Keratinocyte (primary cell): ENCODE results near the gene DHX57. TPM values are rescaled to one million over a fixed set of nuclear protein-coding genes. Genes with fewer than 3 reads are reported as not detected.

Experiments used
- DNase-seq: peaks from one replicate; pipeline ENCODE4 v3.0.0-alpha.2; 2011; ENCODE audit warnings: low read depth, missing footprints, low spot score
- FAIRE-seq: peaks from 2 replicates; lab custom pipeline; 2011; peaks lifted over from hg19 to GRCh38; lab: Jason Lieb, UNC
- H2AFZ ChIP-seq: 2 replicates; pipeline ENCODE4 v1.6.0; 2012; ENCODE audit warnings: low read length, control low read depth, inconsistent platforms; ENCODE audit not compliant: control insufficient read depth
- H3K27ac ChIP-seq: 2 replicates; pipeline ENCODE4 v1.5.1; 2011; ENCODE audit warnings: low read length; ENCODE audit not compliant: control insufficient read depth, insufficient read depth
- H3K27me3 ChIP-seq: 3 replicates; pipeline ENCODE4 v1.6.0; 2011; ENCODE audit warnings: low read length; ENCODE audit not compliant: control insufficient read depth, insufficient read depth; ENCODE audit errors: extremely low read depth
- H3K36me3 ChIP-seq, 2 experiments: 2 replicates in 1 of 2; 3 replicates in 1 of 2; pipeline ENCODE4 v1.5.1; 2011; ENCODE audit warnings: low read length in 2 of 2, mild to moderate bottlenecking in 1 of 2; ENCODE audit not compliant: control insufficient read depth in 2 of 2, insufficient read depth in 2 of 2; ENCODE audit errors: extremely low read depth in 1 of 2
- H3K4me1 ChIP-seq: 3 replicates; pipeline ENCODE4 v1.5.1; 2011; ENCODE audit warnings: low read length; ENCODE audit not compliant: control insufficient read depth, insufficient read depth; ENCODE audit errors: extremely low read depth
- H3K4me2 ChIP-seq: 3 replicates; pipeline ENCODE4 v1.6.0; 2011; ENCODE audit warnings: low read depth, low read length; ENCODE audit not compliant: control insufficient read depth, insufficient read depth; ENCODE audit errors: extremely low read depth
- H3K4me3 ChIP-seq, 3 experiments: fragments of 200-600 bp in 1 of 3; sonication (generic) in 1 of 3; 2 replicates in 2 of 3; 3 replicates in 1 of 3; pipeline ENCODE4 v1.5.1; 2011 to 2016; ENCODE audit warnings: low read length in 3 of 3, mild to moderate bottlenecking in 3 of 3, control low read depth in 2 of 3, inconsistent platforms in 1 of 3, low read depth in 1 of 3, mixed read lengths in 1 of 3, mixed run types in 1 of 3, moderate library complexity in 1 of 3; ENCODE audit not compliant: control insufficient read depth in 2 of 3, insufficient read depth in 2 of 3; ENCODE audit errors: extremely low read depth in 1 of 3
- H3K79me2 ChIP-seq: 2 replicates; pipeline ENCODE4 v1.6.0; 2012; ENCODE audit warnings: low read length; ENCODE audit not compliant: control insufficient read depth, insufficient read depth
- H3K9ac ChIP-seq: 3 replicates; pipeline ENCODE4 v1.6.0; 2011; ENCODE audit warnings: low read length; ENCODE audit not compliant: control insufficient read depth, insufficient read depth; ENCODE audit errors: extremely low read depth
- H3K9me1 ChIP-seq: 3 replicates; pipeline ENCODE4 v1.6.0; 2011; ENCODE audit warnings: low read length; ENCODE audit not compliant: control insufficient read depth, insufficient read depth; ENCODE audit errors: extremely low read depth
- H3K9me3 ChIP-seq: 2 replicates; pipeline ENCODE4 v1.5.1; 2012; ENCODE audit warnings: low read depth, low read length; ENCODE audit not compliant: control insufficient read depth
- H4K20me1 ChIP-seq: 3 replicates; pipeline ENCODE4 v1.6.0; 2011; ENCODE audit warnings: low read length; ENCODE audit not compliant: control insufficient read depth, insufficient read depth; ENCODE audit errors: extremely low read depth
- CTCF ChIP-seq, 3 experiments: IDR thresholded peaks in 1 of 3; conservative IDR thresholded peaks in 1 of 3; optimal IDR thresholded peaks in 1 of 3; 2 replicates in 2 of 3; 3 replicates in 1 of 3; pipeline versions ENCODE3 to v1.5.1; 2011; ENCODE audit warnings: low read length in 3 of 3, mild to moderate bottlenecking in 3 of 3, moderate library complexity in 2 of 3, control low read depth in 1 of 3, inconsistent platforms in 1 of 3; ENCODE audit not compliant: insufficient read depth in 2 of 3; ENCODE audit errors: extremely low read depth in 1 of 3
- EZH2 ChIP-seq: IDR thresholded peaks from one replicate; pipeline ENCODE4 v1.6.1; 2012; ENCODE audit warnings: inconsistent platforms, mild to moderate bottlenecking, low read length, moderate library complexity
- dilution Hi-C: fragments of 300-500 bp; cut with MboI; formaldehyde crosslinking; loops from one replicate; pipeline ENCODE4 v1.7.0; 2020; ENCODE audit warnings: low sequenced_read_pairs; ENCODE audit not compliant: extremely low pct_ligation_motif_present
- polyA plus RNA-seq, 5 experiments: library from polyadenylated mRNA; depleted of rRNA in 3 of 5; stranded (reverse) in 3 of 5; stranded (forward) in 1 of 5; unstranded in 1 of 5; fragments of >200 nt; gene quantifications; 1 replicate in 1 of 5; 2 replicates in 3 of 5; 3 replicates in 1 of 5; pipeline versions ENCODE4 v1.2.1 to v1.2.3, GENCODE V29; 2011 to 2012; ENCODE audit warnings: missing spikeins in 2 of 5, low read depth in 1 of 5, low replicate concordance in 1 of 5

Gene DHX57
- polyA plus RNA-seq, 1 donor (not counting 4 experiments of a cell fraction or from before 2014, with no cell fraction given): 19.0 TPM

GRCh38 chr2:38808677-38809076 is 67.1 kb downstream of the DHX57 start:
- no peaks in the 10 kb centered on the region for H3K4me1 ChIP-seq
- H3K4me2 ChIP-seq: no peak overlapping the region
- no peak overlapping the region for H3K9ac ChIP-seq
- no peaks in the 10 kb centered on the region for H3K9me3 ChIP-seq
- dilution Hi-C loops: no loop called here
- no peaks in the 10 kb centered on the region for H3K9me1 ChIP-seq
- H2AFZ ChIP-seq: no peak overlapping the region
- H3K79me2 ChIP-seq: no peaks in the 10 kb centered on the region
- FAIRE-seq (no peak), DNase-seq (no peak)
- no peak overlapping the region for H3K27ac ChIP-seq
- no peaks in the 10 kb centered on the region for H4K20me1 ChIP-seq
- TF ChIP-seq EZH2 (no peak), CTCF (optimal IDR thresholded peaks at IDR 0.05 in 1 of 3, IDR thresholded peaks at IDR 0.05 in 1 of 3, conservative IDR thresholded peaks at IDR 0.05 in 1 of 3; ENCODE audit: extremely low read depth in 1 of 3, insufficient read depth in 2 of 3, low read length in 3 of 3) (no peak)
- no peaks in the 10 kb centered on the region for H3K27me3 ChIP-seq
- peaks cover 0 to 11% of the 10 kb centered on the region in 2 experiments for H3K36me3 ChIP-seq
- no peak overlapping the region for H3K4me3 ChIP-seq

GRCh38 chr2:38806733-38807059 is 69.0 kb downstream of the DHX57 start:
- FAIRE-seq (no peak), DNase-seq (no peak)
- Histone ChIP-seq H3K4me1 (no peaks in the 10 kb centered on the region), H3K36me3 (peaks cover 3 to 13% of the 10 kb centered on the region in 2 experiments), H3K4me3 (no peak overlapping the region), H2AFZ (no peak overlapping the region), H3K79me2 (no peaks in the 10 kb centered on the region), H3K9me1 (no peaks in the 10 kb centered on the region), H3K9ac (no peak overlapping the region), H3K27me3 (no peaks in the 10 kb centered on the region), H3K27ac (no peak overlapping the region), H4K20me1 (no peaks in the 10 kb centered on the region), H3K9me3 (no peaks in the 10 kb centered on the region), H3K4me2 (no peak overlapping the region)
- dilution Hi-C loops: no loop called here
- TF ChIP-seq EZH2: no peak
- no peak for TF ChIP-seq CTCF (optimal IDR thresholded peaks at IDR 0.05 in 1 of 3, IDR thresholded peaks at IDR 0.05 in 1 of 3, conservative IDR thresholded peaks at IDR 0.05 in 1 of 3; ENCODE audit: extremely low read depth in 1 of 3, insufficient read depth in 2 of 3, low read length in 3 of 3)
